HUES64 (cell line): ENCODE data around the gene EEF1E1.

Experiments used
- H3K27ac ChIP-seq: 2 replicates; pipeline ENCODE4 v1.7.0; 2013; ENCODE audit warnings: low read depth, low read length, inconsistent platforms
- H3K27me3 ChIP-seq: 2 replicates; pipeline ENCODE4 v1.6.1; 2013; ENCODE audit warnings: mild to moderate bottlenecking, low read length; ENCODE audit not compliant: insufficient read depth
- H3K36me3 ChIP-seq: 2 replicates; pipeline ENCODE4 v1.6.1; 2013; ENCODE audit warnings: mild to moderate bottlenecking, low read length; ENCODE audit not compliant: insufficient read depth
- H3K4me1 ChIP-seq: 2 replicates; pipeline ENCODE4 v1.6.1; 2013; ENCODE audit warnings: mild to moderate bottlenecking, low read length, moderate library complexity; ENCODE audit not compliant: insufficient read depth
- H3K4me3 ChIP-seq: 2 replicates; pipeline ENCODE4 v1.5.1; 2013; ENCODE audit warnings: mild to moderate bottlenecking, low read length, moderate library complexity
- H3K9ac ChIP-seq: 2 replicates; pipeline ENCODE4 v1.6.1; 2013; ENCODE audit warnings: mild to moderate bottlenecking, low read depth, low read length
- H3K9me3 ChIP-seq: 2 replicates; pipeline ENCODE4 v1.6.1; 2013; ENCODE audit warnings: low read depth, low read length; ENCODE audit not compliant: insufficient read depth
- WGBS: fragments of 150-250, 120-280 bp; methylation state at CpG from one replicate; pipeline ENCODE4 v1.1.7; 2013; ENCODE audit warnings: missing lambda C conversion rate; 5-methylcytosine and 5-hydroxymethylcytosine counted together

EEF1E1 gene

GRCh38 chr6:8075185-8075584, 27.2 kb downstream of the EEF1E1 start:
- H3K27me3 ChIP-seq: no peaks in the 10 kb centered on the region
- H3K4me1 ChIP-seq: no peaks in the 10 kb centered on the region
- no peak overlapping the region for H3K4me3 ChIP-seq
- peaks cover 24% of the 10 kb centered on the region for H3K36me3 ChIP-seq
- no peak overlapping the region for H3K9ac ChIP-seq
- H3K9me3 ChIP-seq: no peaks in the 10 kb centered on the region
- no peak overlapping the region for H3K27ac ChIP-seq
- 90% methylated on average over 3 of the region's 4 CpGs for WGBS

- no peak overlapping the region for H3K4me3 ChIP-seq
- H3K27ac ChIP-seq: no peak overlapping the region
- peaks cover 14% of the 10 kb centered on the region; the same call in 1 of the 2 replicates for H3K36me3 ChIP-seq
- no peaks in the 10 kb centered on the region for H3K4me1 ChIP-seq
- H3K27me3 ChIP-seq: no peaks in the 10 kb centered on the region
- no peak overlapping the region for H3K9ac ChIP-seq
- H3K9me3 ChIP-seq: no peaks in the 10 kb centered on the region
- 92% methylated on average over 4 of the region's 4 CpGs for WGBS
These were observed 28.1 kb downstream of the EEF1E1 start for GRCh38 chr6:8074213-8074612.

GRCh38 chr6:8073758-8074157, 28.6 kb downstream of the EEF1E1 start:
- no peaks in the 10 kb centered on the region for H3K9me3 ChIP-seq
- H3K27ac ChIP-seq: no peak overlapping the region
- 84% methylated on average over 3 of the region's 3 CpGs for WGBS
- H3K4me1 ChIP-seq: no peaks in the 10 kb centered on the region
- no peaks in the 10 kb centered on the region for H3K27me3 ChIP-seq
- peaks cover 9% of the 10 kb centered on the region; the same call in 1 of the 2 replicates for H3K36me3 ChIP-seq
- H3K9ac ChIP-seq: no peak overlapping the region
- no peak overlapping the region for H3K4me3 ChIP-seq

- Histone ChIP-seq H3K27ac (no peak overlapping the region), H3K9ac (no peak overlapping the region), H3K9me3 (no peaks in the 10 kb centered on the region), H3K27me3 (no peaks in the 10 kb centered on the region), H3K36me3 (no peaks in the 10 kb centered on the region), H3K4me1 (no peaks in the 10 kb centered on the region), H3K4me3 (no peak overlapping the region)
- WGBS: 94% methylated on average over 7 of the region's 8 CpGs
These were observed 31.6 kb downstream of the EEF1E1 start for GRCh38 chr6:8070718-8071117.

- Histone ChIP-seq H3K9me3 (no peaks in the 10 kb centered on the region), H3K4me1 (peaks cover 7% of the 10 kb centered on the region), H3K27ac (no peak overlapping the region), H3K27me3 (no peaks in the 10 kb centered on the region), H3K9ac (no peak overlapping the region), H3K4me3 (no peak overlapping the region), H3K36me3 (no peaks in the 10 kb centered on the region)
- 92% methylated on average over 3 of the region's 3 CpGs for WGBS
These were observed 32.6 kb downstream of the EEF1E1 start for GRCh38 chr6:8069631-8070284.

DNA sequence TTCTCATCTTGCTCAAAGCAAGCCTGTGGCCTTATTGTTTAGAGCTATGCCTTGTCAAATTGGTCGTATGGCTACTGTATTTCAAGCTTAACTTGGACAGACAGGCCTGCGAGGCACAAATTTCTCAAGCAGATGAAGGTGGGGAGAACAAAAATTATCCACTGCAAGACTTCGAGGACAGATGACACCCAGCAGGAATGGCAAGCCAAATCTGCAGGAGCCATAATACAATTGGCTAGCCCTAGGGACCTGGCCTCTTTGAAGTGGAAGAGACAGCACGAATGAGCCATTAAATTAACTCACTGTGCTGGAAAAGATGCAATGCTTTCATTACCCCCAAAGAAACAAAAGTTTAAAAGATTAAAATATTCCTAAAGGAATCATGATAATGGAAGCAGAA, 33.2 kb downstream of the EEF1E1 start:
- Histone ChIP-seq H3K9ac (no peak overlapping the region), H3K27ac (no peak overlapping the region), H3K36me3 (no peaks in the 10 kb centered on the region), H3K4me1 (peaks cover 10% of the 10 kb centered on the region), H3K9me3 (no peaks in the 10 kb centered on the region), H3K27me3 (no peaks in the 10 kb centered on the region), H3K4me3 (no peak overlapping the region)
- 78% methylated on average over 4 of the region's 4 CpGs for WGBS

GRCh38 chr6:8066108-8066507, 36.2 kb downstream of the EEF1E1 start:
- Histone ChIP-seq H3K4me1 (peaks cover 10% of the 10 kb centered on the region), H3K9me3 (no peaks in the 10 kb centered on the region), H3K9ac (no peak overlapping the region), H3K27ac (no peak overlapping the region), H3K27me3 (no peaks in the 10 kb centered on the region), H3K36me3 (peaks cover 13% of the 10 kb centered on the region), H3K4me3 (no peak overlapping the region)
- WGBS: 94% methylated on average over 4 of the region's 4 CpGs

DNA sequence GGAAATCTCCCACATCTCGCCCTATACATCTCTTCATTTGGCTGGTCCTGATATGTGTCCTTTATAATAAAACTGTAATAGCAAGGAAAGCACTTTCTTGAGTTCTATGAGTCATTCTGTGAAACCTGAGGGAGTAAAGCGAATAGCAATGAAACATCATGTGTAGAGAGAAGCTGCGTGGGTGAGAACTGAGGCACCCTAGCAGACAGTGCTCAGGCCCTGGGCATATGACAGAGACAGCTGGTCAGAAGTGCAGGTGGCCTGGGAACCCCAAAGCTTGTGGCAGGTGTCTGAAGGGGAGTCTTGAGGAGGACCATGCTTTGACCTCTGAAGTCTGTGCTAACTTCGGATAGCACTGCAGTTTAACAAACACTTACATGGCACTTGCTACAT, 36.8 kb downstream of the EEF1E1 start:
- H3K4me1 ChIP-seq: peaks cover 10% of the 10 kb centered on the region
- no peak overlapping the region for H3K9ac ChIP-seq
- no peak overlapping the region for H3K4me3 ChIP-seq
- no peaks in the 10 kb centered on the region for H3K9me3 ChIP-seq
- WGBS: 95% methylated on average over 3 of the region's 4 CpGs
- H3K27ac ChIP-seq: peak overlapping the region; percentile 52; the same call in 1 of the 2 replicates
- no peaks in the 10 kb centered on the region for H3K27me3 ChIP-seq
- peaks cover 17% of the 10 kb centered on the region for H3K36me3 ChIP-seq

GRCh38 chr6:8064638-8065518, 37.5 kb downstream of the EEF1E1 start:
- Histone ChIP-seq H3K4me1 (peaks cover 10% of the 10 kb centered on the region), H3K27me3 (no peaks in the 10 kb centered on the region), H3K9me3 (no peaks in the 10 kb centered on the region), H3K4me3 (peak overlapping the region; percentile 86), H3K36me3 (peaks cover 24% of the 10 kb centered on the region), H3K9ac (0 out of 2 replicates have a peak overlapping the region, but pooled peaks have one; percentile 4), H3K27ac (peak overlapping the region; percentile 52)
- 77% methylated on average over 6 of the region's 7 CpGs for WGBS

GRCh38 chr6:8063761-8064637, 38.3 kb downstream of the EEF1E1 start, which contains the start of gene BLOC1S5:
Gene BLOC1S5 (minus strand): TSS chr6:8064389. CDS start chr6:8064376, 13 bp downstream.
- Histone ChIP-seq H3K36me3 (peaks cover 28% of the 10 kb centered on the region), H3K4me3 (peak within 1 kb of the TSS; percentile 86), H3K27me3 (no peaks in the 10 kb centered on the region), H3K9ac (peak within 1 kb of the TSS; percentile 82), H3K9me3 (no peaks in the 10 kb centered on the region), H3K27ac (peak within 1 kb of the TSS; percentile 52), H3K4me1 (peaks cover 10% of the 10 kb centered on the region)
- under 1% methylated on average over 64 of the region's 64 CpGs for WGBS
